Stomach (tissue), 4 donors: ENCODE data around the gene PTGDS.

Source experiments
- POLR2A ChIP-seq, 4 donors: fragments of 450-650 bp; IDR thresholded peaks; one replicate each; pipeline ENCODE4 v1.6.1; 2016; ENCODE audit warnings: antibody characterized with exemption in 4 of 4, control low read depth in 2 of 4, mild to moderate bottlenecking in 1 of 4, moderate library complexity in 1 of 4
- POLR2AphosphoS5 ChIP-seq, 3 donors: sonication (generic); formaldehyde crosslinking; IDR thresholded peaks; one replicate each; pipeline ENCODE4 v1.6.1; 2016; ENCODE audit warnings: antibody characterized with exemption in 3 of 3
- TF ChIP-seq, protein P1 (sequence below), 7 experiments: fragments of 450-650 bp in 4 of 7; fragments of 200-600 bp in 3 of 7; sonication (generic) in 3 of 7; IDR thresholded peaks; one replicate each; pipeline ENCODE4 v1.5.1; 2016 to 2019; ENCODE audit warnings: antibody characterized with exemption in 7 of 7, control low read depth in 2 of 7, mild to moderate bottlenecking in 1 of 7

DNA sequence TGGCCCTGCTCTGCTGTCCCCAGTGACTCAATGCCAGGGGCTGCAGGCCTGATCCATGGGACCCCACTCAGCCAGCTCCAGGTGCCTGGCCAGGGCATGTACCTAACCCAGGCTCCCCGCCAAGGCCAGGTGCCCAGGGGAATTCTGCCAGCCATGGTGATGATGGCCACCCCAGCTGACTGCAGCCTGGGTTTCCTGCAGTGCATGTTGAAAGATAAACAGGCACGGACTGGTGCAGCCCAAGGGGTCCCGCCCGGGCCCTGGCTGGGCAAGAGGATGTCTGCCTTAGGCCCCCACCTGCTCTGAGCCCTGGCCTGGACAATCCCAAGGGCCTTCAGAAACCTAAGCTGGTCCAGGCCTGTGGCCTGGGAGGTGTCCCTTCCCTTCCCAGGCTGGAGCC, 49.5 kb downstream of the PTGDS start:
- TF ChIP-seq, protein P1, sequence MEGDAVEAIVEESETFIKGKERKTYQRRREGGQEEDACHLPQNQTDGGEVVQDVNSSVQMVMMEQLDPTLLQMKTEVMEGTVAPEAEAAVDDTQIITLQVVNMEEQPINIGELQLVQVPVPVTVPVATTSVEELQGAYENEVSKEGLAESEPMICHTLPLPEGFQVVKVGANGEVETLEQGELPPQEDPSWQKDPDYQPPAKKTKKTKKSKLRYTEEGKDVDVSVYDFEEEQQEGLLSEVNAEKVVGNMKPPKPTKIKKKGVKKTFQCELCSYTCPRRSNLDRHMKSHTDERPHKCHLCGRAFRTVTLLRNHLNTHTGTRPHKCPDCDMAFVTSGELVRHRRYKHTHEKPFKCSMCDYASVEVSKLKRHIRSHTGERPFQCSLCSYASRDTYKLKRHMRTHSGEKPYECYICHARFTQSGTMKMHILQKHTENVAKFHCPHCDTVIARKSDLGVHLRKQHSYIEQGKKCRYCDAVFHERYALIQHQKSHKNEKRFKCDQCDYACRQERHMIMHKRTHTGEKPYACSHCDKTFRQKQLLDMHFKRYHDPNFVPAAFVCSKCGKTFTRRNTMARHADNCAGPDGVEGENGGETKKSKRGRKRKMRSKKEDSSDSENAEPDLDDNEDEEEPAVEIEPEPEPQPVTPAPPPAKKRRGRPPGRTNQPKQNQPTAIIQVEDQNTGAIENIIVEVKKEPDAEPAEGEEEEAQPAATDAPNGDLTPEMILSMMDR (IDR thresholded peaks at IDR 0.05): no peak
- TF ChIP-seq POLR2A (IDR thresholded peaks at IDR 0.05) (no peak), POLR2AphosphoS5 (IDR thresholded peaks at IDR 0.05) (no peak)
